Upper lobe of right lung (tissue), 1 donor: ENCODE measurements around the gene THSD1. TPM values are rescaled to one million over a fixed set of nuclear protein-coding genes. Genes with fewer than 3 reads are reported as not detected.

Experiments used
- total RNA-seq: library from RNA; stranded (reverse); fragmentation: NEBNext Ultra II Directional; extraction: Animal tissue kit (Norgen Biotek cat#: 25700); gene quantifications from one replicate; pipeline ENCODE4 v1.2.1, GENCODE V29; 2021
- donor health status: DM: no; HTN: yes; CAD: no; lungs with severe emphysema.

The THSD1 gene
- total RNA-seq, 1 donor from 2014 or later = 17.3 TPM

Other genes with a start within 250 kb of the THSD1 start
- 11.7 TPM for gene NEK3, start 246.6 kb downstream of the THSD1 start, total RNA-seq
- 45.4 TPM for gene VPS36, start 44.5 kb upstream of the THSD1 start, total RNA-seq
- 8.2 TPM for gene CKAP2, start 49.3 kb upstream of the THSD1 start, total RNA-seq
- 6.5 TPM for gene HNRNPA1L2, start 236.3 kb upstream of the THSD1 start, total RNA-seq
- 39.1 TPM for gene SUGT1, start 246.7 kb upstream of the THSD1 start, total RNA-seq